Activated CD4-positive, CD25-positive, alpha-beta regulatory T cell treated with anti-CD3 and anti-CD28 coated beads, Interleukin-2, amount 50 U/mL, for 16 hours (primary cell): ENCODE measurements around the gene SPOCK1.
"Not testable (repeated sequence)": the region's sequence is repeated elsewhere in the genome, so short reads cannot be mapped to it uniquely, and the experiment has no call there.

ENCODE experiments used
- DNase-seq: peaks from one replicate; pipeline ENCODE4 v3.0.0-alpha.2; 2020; ENCODE audit warnings: low read depth, low spot score

SPOCK1 gene

GRCh38 chr5:137395011-137395755 lies 103.9 kb downstream of the SPOCK1 start:
- no peak for DNase-seq

GRCh38 chr5:137394380-137394779 lies 104.7 kb downstream of the SPOCK1 start:
- DNase-seq = no peak

DNA sequence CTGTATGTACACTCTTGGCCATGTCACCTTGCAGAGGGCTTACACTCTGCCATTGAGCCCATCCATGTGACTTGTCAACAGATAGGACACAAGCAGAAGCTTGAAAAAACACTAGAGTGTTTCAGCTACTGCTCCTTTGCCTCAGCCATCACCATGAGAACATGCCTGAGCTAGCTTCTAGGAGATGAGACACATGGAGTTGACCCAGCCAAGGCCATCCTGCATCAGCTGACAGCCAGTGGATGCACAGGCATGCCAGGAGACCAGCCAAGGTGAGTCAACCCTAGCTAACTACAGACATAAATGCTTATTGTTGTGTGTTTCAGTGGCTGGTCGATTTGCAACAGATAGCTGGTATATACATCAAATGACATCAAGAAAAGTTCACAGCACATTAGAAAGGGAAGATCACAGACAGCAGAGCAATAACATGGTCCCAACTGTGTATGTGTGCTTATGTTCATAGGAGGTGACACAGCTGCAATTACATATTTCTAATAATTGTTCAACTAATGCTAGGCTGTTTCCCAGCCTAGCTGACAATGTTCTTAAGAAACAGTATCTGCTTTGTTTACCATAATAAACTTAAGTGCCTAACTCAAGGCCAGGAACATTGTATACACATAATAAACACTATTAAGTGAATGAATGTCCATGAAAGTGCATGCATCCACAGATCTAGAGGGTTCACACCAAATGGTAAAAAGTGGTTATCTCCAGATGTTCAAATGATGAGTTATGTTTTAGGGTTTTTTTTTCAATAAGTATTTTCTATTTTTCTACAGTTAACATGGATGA lies 105.7 kb downstream of the SPOCK1 start:
- DNase-seq = no peak

DNA sequence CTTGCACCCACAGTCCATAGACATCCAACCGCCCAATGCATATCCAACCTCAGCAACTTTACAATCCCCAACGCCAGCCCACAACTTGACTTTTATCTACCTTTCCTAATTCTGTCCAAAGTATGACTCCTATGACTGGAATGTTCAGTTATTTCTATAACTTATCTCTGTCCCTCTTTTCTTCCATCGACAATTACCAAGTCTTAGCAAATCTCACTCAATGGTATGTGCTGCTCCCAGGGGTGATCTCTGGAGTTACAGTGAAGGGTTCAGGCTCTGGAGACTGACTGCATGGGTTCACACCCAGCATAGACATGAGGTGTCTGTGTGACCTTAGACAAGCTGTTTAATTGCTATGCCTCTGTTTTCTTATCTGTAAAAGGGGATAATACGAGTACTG lies 106.9 kb downstream of the SPOCK1 start:
- DNase-seq = no peak

- DNase-seq = not testable (repeated sequence)
Observed at GRCh38 chr5:137391044-137391443, 108.1 kb downstream of the SPOCK1 start.

DNA sequence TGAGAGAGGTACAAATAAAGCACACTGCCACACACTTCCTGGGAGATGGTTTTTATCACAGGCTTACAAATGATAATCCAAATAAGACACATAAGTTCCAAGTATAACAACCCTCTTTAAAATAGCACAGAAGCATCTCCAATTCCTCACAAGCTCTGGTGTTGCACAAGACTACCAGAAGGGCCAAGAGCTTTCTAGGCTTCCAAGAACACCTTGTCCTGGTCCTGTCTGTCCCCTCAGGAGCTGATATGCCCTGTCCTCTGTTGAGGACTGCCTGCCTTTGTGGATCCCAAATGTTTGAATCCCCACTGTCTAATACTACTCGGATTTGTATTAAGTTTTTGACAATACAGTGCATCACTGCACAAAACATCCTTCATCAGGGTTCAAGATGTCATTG lies 110.1 kb downstream of the SPOCK1 start:
- no peak for DNase-seq

GRCh38 chr5:137385064-137385463 lies 114.1 kb downstream of the SPOCK1 start:
- DNase-seq = no peak

- no peak for DNase-seq
Observed at GRCh38 chr5:137383909-137384308, 115.2 kb downstream of the SPOCK1 start.

DNA sequence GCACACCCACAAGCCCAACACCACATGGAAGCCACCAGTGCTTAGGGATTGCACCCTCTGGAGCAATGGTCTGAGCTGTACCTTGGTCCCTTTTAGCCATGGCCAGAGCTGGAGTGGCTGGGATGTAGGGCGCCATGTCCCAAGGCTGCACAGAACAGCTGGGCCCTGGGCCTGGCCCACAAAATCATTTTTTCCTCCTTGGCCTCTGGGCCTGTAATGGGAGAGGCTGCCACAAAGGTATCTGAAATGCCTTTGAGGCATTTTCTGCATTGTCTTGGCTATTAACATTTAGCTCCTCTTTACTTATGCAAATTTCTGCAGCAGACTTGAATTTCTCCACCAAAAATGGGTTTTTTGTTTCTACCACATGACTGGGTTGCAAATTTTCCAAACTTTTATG lies 117.6 kb downstream of the SPOCK1 start:
- no peak for DNase-seq

GRCh38 chr5:137379555-137380286 lies 119.4 kb downstream of the SPOCK1 start:
- no peak for DNase-seq

DNA sequence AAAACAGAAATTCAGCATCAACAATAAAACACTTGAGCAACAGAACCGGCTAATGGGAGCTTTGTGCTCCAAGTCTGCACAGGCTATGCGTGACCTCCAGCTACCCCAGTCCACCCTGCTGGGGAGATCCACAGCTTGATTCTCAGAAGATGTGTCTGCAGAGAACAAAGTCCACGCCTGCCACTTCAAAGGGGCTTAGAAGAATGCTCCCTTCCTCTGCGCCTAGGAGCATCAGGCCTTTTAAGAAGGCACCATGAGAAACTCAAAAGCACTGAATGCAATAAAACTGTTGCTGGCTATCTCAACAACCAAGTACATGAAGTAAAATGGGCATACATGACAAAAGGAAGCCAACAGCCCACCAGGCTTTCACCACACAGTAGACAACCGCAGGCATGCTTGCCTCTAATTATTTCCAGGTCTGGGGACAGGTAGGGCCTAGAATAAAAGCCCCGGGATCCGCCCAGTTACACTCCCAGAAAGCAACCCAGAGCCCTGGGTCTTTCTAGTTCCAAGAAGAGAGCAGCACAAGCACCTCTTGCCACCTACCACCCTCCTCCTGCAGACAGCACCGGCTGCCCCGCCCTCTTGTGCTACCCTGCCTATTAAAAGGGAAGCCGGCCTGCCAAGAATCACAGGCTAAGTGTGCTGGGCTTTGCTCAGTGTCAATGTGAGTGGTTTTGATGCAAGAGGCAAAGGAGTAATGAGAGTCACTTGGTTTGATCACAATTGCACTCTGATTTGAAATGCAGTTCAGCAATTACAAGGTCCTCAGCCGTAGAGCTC lies 123.2 kb downstream of the SPOCK1 start:
- no peak for DNase-seq

DNA sequence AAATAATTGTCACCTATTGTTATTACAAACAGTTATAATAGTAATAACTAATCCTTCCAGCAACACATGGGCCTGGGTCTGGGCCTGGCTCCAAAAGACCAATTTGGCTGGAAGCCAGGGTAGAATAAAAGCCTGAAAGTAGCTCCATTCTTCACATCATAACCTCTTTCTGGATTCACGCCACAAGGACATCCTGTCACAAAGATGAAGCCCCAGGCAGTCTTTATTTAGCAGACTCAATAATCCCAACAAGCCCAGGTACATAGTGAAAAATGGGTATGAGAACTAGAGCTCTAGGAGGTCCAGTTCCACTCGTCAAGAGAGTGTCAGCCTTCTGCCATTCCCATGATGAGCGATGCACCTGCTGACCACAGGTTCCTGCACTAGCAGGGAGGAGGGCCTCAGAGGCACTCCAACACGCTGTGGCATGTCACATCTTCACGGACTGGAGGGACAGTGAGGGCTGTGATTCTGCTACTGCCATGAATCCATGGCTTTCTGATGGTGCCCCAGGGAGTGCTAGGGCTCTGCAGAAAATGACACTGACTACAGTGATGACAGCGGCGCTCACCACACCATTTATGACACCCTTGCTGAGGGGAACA lies 124.9 kb downstream of the SPOCK1 start:
- DNase-seq = no peak

- DNase-seq = no peak
Observed at GRCh38 chr5:137372773-137373160, 126.4 kb downstream of the SPOCK1 start.

- DNase-seq = no peak
Observed at GRCh38 chr5:137372016-137372772, 126.9 kb downstream of the SPOCK1 start.

DNA sequence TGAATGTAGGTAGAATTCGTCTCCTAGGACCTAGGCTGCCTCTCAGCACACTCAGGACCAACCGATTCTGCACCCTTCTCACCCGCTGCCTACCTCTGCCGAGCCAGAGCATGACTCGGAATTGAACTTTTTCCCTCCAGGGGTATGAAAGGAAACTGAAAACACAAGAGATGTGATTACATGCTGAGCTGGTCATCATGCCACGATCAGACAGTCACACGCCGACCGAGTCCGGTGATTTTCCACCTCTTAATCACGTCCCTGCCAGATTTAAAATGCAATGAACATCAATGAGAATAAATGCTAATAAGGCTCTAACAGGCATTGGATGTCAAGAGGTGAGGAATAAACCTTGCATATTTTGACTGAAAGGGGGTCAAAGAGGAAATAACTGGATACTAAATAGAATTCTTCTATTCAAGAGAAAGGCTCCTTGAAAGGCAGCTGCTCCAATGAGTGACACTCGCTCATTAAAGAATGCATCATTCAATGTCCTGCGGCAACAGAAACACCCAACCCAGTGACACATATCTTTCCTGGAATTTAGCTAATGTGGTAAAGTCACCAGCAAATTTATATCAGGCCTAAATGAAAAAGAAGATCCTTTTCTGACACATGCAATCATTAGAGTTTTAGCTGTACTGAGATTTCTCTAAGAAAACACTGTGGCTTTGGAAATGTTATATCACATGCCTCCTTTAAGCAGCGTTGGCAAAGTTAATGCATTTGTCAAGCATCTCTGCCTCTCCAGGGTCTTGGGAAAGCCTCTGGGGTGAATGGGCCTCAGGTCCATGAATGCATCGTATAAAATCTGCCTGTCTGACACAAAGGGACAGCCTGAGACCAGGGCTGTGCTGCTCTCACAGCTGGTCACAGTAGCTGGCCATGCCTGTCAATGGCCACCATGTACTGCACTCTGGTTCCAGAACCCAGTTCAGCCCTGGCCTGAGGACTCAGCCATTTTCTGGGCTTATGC lies 128.7 kb downstream of the SPOCK1 start:
- DNase-seq = no peak

GRCh38 chr5:137368651-137369050 lies 130.5 kb downstream of the SPOCK1 start:
- no peak for DNase-seq

- DNase-seq = no peak
Observed at GRCh38 chr5:137367951-137368350, 131.2 kb downstream of the SPOCK1 start.

DNA sequence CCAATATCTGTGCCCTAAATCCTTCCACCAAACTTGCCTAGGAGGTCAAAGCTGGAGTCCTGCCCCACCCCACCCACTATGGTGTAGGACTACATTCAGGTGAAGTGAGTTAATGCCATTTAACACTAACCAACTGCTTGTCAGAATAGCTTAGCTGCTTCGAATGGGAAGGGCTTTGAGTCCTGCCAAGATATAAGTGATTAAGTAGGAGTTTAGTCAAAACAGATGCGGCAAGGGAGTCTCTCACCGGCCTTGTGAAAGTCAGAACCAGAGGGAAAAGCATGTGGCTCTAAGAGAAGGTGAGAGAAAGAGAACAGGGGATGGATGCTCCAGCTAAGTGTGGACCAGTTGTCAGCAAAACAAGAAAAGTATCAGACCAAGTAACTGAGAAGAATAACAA lies 132.6 kb downstream of the SPOCK1 start:
- DNase-seq = no peak

DNA sequence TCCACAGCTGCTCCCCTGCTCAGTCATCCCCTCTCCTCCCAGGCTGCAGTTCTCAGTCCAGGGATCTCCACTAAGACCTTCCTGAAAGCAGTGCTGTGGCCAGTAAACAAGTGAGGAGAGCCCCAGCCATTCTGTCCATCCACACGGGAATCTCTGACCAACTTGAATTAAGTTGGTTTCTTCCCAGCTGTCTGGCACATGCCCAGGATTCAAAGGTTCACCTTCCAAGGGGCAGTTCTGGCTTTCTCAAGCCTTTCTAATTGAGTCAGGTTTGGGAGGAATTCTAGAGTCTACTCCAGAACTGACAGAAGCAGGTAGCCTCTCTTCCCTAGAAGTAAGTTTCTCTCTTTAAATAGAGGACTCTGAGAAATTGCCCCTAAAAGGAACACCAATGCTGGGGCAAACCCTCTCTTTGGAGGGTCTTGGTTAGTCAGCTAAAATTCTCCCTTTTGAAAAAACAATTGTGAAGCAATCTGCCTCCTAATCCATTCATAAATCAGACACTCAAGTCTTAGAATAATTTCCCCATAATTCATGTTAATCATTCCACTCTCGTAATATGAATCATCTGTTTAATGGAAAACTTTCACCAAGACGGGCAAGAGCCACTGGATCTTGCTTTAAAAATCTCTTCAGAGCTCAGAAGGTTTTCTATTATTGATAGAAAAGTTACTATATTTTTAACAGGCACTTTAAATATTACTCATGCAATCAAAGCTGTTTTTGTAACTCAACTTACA lies 133.8 kb downstream of the SPOCK1 start:
- no peak for DNase-seq
